MM.1S (cell line): ENCODE data around the gene NAIP.
"Not testable (repeated sequence)": the region's sequence is repeated elsewhere in the genome, so short reads cannot be mapped to it uniquely, and the experiment has no call there.

ENCODE experiments used
- CTCF ChIP-seq: fragments of 300-600 bp; sonication (generic); IDR thresholded peaks from 2 replicates; pipeline ENCODE4 v1.5.1; 2016; ENCODE audit warnings: antibody characterized with exemption, low read length, mixed read lengths
- EZH2 ChIP-seq: fragments of 300-600 bp; sonication (generic); optimal IDR thresholded peaks from 2 replicates; pipeline ENCODE3; 2017; ENCODE audit warnings: low read depth, mild to moderate bottlenecking, antibody characterized with exemption, low read length, mixed read lengths
- EZH2phosphoT487 ChIP-seq: fragments of 300-600 bp; sonication (generic); IDR thresholded peaks from 2 replicates; pipeline ENCODE4 v1.6.1; 2018; ENCODE audit warnings: antibody characterized with exemption, low read length

- not testable (repeated sequence) for TF ChIP-seq CTCF, EZH2, EZH2phosphoT487
Measured at GRCh38 chr5:71031046-71031776, 6.1 kb upstream of the NAIP start.
